Stimulated activated CD4-positive, alpha-beta T cell treated with anti-CD3 and anti-CD28 coated beads, Interleukin-1b, Interleukin-23, amount 100 ng/mL, for 48 hours (primary cell): ENCODE data around the gene MAPKAPK5.
"Not testable (repeated sequence)": the region's sequence is repeated elsewhere in the genome, so short reads cannot be mapped to it uniquely, and the experiment has no call there.

Experiments used
- DNase-seq: peaks from one replicate; pipeline ENCODE4 v3.0.0-alpha.2; 2020

MAPKAPK5 gene

GRCh38 chr12:111841750-111842555 lies at the start of gene MAPKAPK5:
Gene MAPKAPK5, plus strand, starts transcription at chr12:111842228. Its CDS starts 506 bp downstream, at chr12:111842734.
- DNase-seq: peak; percentile 96

- no peak for DNase-seq
Measured at GRCh38 chr12:111792856-111793235, 49.2 kb upstream of the MAPKAPK5 start.

GRCh38 chr12:111798182-111798581 lies 43.8 kb upstream of the MAPKAPK5 start:
- no peak for DNase-seq

- DNase-seq: no peak
Measured at GRCh38 chr12:111799758-111800157, 42.3 kb upstream of the MAPKAPK5 start.

GRCh38 chr12:111803038-111803626 lies 38.9 kb upstream of the MAPKAPK5 start:
- DNase-seq: no peak

GRCh38 chr12:111803851-111804250 lies 38.2 kb upstream of the MAPKAPK5 start:
- DNase-seq: no peak

- DNase-seq: no peak
Measured at GRCh38 chr12:111806304-111806703, 35.7 kb upstream of the MAPKAPK5 start.

- no peak for DNase-seq
Measured at GRCh38 chr12:111807232-111807631, 34.8 kb upstream of the MAPKAPK5 start.

GRCh38 chr12:111812881-111813741 lies 28.9 kb upstream of the MAPKAPK5 start:
- DNase-seq: peak; percentile 66

- no peak for DNase-seq
Measured at GRCh38 chr12:111816065-111816615, 25.9 kb upstream of the MAPKAPK5 start.

- not testable (repeated sequence) for DNase-seq
Measured at GRCh38 chr12:111816898-111817297, 25.1 kb upstream of the MAPKAPK5 start.

- DNase-seq: no peak
Measured at GRCh38 chr12:111818340-111818739, 23.7 kb upstream of the MAPKAPK5 start.

GRCh38 chr12:111819191-111820158 lies 22.6 kb upstream of the MAPKAPK5 start:
- DNase-seq: no peak

- not testable (repeated sequence) for DNase-seq
Measured at GRCh38 chr12:111820828-111821227, 21.2 kb upstream of the MAPKAPK5 start.

- DNase-seq: no peak
Measured at GRCh38 chr12:111822886-111823285, 19.1 kb upstream of the MAPKAPK5 start.

- no peak for DNase-seq
Measured at GRCh38 chr12:111823891-111824290, 18.1 kb upstream of the MAPKAPK5 start.

- not testable (repeated sequence) for DNase-seq
Measured at GRCh38 chr12:111824312-111824711, 17.7 kb upstream of the MAPKAPK5 start.

- no peak for DNase-seq
Measured at GRCh38 chr12:111825509-111825908, 16.5 kb upstream of the MAPKAPK5 start.

- no peak for DNase-seq
Measured at GRCh38 chr12:111826316-111826715, 15.7 kb upstream of the MAPKAPK5 start.

- no peak for DNase-seq
Measured at GRCh38 chr12:111826992-111827391, 15.0 kb upstream of the MAPKAPK5 start.

- DNase-seq: no peak
Measured at GRCh38 chr12:111827907-111828306, 14.1 kb upstream of the MAPKAPK5 start.
